GM12872 (cell line): ENCODE measurements around the gene GNAZ.

ENCODE experiments used
- TF ChIP-seq, protein P1 (sequence below): IDR thresholded peaks from 3 replicates; pipeline ENCODE4 v1.5.1; 2011; ENCODE audit warnings: low read depth, mild to moderate bottlenecking, low read length, moderate library complexity; ENCODE audit not compliant: insufficient read depth

The GNAZ gene

DNA sequence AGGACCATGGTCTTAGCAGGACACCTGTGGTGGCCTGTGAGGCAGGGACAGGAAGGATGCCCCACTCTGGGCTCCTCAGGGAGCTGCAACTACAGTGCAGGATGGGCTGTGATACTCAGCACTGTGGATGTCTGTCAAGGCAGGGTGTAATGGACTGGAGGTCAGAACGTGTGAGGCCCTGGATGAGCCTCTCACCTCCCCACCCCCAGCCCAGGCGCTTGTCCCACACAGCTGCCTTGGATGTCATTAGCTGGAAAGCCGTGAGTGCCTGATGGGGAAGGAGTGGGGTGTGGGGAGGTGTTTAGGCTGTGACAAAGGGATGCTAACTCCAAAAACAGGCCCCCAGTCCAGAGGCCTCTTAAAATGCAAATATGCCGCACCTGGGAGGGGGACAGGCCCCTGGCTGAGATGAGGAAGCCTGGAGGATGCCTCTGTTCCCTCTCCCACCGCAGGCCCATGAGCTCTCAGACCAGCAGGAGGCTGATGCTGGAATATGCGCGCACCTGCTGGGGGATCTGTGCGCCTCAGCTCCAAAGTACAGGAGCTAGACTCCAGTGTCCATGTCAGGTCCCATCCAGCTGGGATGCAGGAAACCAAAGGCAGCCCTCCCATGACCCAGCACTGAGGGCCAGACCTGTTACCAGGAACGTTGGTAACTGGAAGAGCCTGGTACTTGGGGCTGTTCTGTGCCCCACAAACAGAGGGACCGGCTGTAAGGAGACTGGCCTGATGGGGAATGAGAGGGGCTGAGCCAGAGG, 46.4 kb downstream of the GNAZ start:
- TF ChIP-seq, protein P1, sequence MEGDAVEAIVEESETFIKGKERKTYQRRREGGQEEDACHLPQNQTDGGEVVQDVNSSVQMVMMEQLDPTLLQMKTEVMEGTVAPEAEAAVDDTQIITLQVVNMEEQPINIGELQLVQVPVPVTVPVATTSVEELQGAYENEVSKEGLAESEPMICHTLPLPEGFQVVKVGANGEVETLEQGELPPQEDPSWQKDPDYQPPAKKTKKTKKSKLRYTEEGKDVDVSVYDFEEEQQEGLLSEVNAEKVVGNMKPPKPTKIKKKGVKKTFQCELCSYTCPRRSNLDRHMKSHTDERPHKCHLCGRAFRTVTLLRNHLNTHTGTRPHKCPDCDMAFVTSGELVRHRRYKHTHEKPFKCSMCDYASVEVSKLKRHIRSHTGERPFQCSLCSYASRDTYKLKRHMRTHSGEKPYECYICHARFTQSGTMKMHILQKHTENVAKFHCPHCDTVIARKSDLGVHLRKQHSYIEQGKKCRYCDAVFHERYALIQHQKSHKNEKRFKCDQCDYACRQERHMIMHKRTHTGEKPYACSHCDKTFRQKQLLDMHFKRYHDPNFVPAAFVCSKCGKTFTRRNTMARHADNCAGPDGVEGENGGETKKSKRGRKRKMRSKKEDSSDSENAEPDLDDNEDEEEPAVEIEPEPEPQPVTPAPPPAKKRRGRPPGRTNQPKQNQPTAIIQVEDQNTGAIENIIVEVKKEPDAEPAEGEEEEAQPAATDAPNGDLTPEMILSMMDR: no peak

- TF ChIP-seq, protein P1: no peak
Observed at GRCh38 chr22:23117275-23117674, 47.0 kb downstream of the GNAZ start.

GRCh38 chr22:23117891-23118646, 47.8 kb downstream of the GNAZ start:
- TF ChIP-seq, protein P1: no peak

- TF ChIP-seq, protein P1: no peak
Observed at GRCh38 chr22:23118647-23119493, 48.6 kb downstream of the GNAZ start.

DNA sequence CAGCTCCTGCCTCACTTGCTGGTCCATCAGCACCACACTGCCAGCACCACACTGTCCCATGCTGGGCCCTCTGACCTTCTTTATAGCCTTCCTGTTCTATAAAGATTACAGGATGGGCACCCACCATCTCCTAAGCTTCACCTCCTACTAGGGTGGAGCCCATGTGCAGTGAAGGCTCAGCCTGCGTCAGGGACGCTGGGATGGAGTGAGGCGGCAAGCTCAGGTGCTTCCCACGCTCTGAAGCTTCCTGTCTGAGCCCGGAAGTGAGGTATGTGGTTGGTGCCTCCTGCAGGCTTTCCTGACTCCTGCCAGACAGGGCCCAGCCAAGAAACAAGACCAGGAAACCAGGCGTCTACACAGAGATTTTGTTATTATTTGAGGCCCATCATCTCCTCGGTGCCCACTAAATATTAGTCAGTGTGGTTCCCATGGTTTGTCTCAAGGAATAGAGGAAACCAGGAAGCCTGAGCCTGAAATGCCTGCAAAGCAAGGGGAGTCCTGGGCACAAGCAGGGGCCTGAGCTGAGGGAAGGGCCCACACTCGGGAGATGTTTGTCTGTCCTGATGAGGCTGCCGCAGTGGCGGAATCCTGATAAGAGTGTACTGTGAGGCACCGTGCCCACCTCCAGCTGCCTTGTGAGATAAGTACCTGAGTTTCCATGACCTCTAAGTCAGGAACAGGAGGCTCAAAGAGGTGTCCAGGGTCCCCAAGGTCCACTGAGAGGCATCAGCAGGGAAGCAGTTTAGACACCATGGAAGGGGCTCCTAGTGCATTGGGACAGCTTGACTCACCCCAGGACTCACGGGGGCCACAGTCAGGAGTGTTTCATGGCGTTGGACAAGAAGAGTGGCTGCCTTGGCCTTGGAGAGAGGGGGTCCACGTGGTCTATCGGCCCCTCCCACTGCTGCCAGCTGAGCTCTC, 49.4 kb downstream of the GNAZ start:
- TF ChIP-seq, protein P1: no peak

GRCh38 chr22:23120415-23120899, 50.1 kb downstream of the GNAZ start:
- TF ChIP-seq, protein P1: no peak
